Measurements from ENCODE around the gene PER2.

DNA sequence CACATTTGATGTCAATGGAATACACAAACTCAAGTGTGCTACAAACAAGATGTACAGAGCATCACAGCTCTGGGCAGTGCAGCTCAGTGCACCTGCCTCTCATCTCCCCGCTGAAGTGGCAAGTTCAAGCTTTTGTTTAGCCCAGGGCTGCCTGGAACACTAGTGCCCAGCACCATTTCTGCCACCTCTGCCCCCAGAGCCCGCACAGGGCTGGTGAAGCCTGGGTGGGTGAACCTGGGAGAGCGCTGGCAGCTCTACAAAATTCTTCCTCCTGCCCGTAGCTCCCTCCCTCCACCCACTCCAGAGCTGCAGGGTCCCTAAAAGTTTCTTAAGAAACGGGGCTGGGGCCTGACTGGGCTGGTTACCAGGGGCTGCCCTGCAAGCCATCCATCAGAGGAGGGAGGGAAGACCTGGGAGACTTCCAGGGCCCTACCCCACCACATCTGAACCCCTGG, 50.1 kb downstream of the PER2 start:
- no peak for TF ChIP-seq POLR2A (IDR thresholded peaks at IDR 0.05)
- TF ChIP-seq, protein P1, sequence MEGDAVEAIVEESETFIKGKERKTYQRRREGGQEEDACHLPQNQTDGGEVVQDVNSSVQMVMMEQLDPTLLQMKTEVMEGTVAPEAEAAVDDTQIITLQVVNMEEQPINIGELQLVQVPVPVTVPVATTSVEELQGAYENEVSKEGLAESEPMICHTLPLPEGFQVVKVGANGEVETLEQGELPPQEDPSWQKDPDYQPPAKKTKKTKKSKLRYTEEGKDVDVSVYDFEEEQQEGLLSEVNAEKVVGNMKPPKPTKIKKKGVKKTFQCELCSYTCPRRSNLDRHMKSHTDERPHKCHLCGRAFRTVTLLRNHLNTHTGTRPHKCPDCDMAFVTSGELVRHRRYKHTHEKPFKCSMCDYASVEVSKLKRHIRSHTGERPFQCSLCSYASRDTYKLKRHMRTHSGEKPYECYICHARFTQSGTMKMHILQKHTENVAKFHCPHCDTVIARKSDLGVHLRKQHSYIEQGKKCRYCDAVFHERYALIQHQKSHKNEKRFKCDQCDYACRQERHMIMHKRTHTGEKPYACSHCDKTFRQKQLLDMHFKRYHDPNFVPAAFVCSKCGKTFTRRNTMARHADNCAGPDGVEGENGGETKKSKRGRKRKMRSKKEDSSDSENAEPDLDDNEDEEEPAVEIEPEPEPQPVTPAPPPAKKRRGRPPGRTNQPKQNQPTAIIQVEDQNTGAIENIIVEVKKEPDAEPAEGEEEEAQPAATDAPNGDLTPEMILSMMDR (IDR thresholded peaks at IDR 0.05) = no peak

All from esophagus squamous epithelium (tissue), 4 donors.